PC-3 (cell line): ENCODE data around the gene MOGAT3.

ENCODE experiments used
- EZH2 ChIP-seq: fragments of 300-600 bp; sonication (generic); IDR thresholded peaks from one replicate; pipeline ENCODE4 v1.6.1; 2017; ENCODE audit warnings: antibody characterized with exemption, mild to moderate bottlenecking, low read length; ENCODE audit not compliant: unreplicated experiment
- EZH2phosphoT487 ChIP-seq: fragments of 300-600 bp; sonication (generic); IDR thresholded peaks from 2 replicates; pipeline ENCODE4 v1.6.1; 2018; ENCODE audit warnings: mild to moderate bottlenecking, antibody characterized with exemption, low read length, borderline replicate concordance
- TF ChIP-seq, protein P1 (sequence below): fragments of 300-600 bp; sonication (generic); conservative IDR thresholded peaks from 2 replicates; pipeline ENCODE4 v1.5.1; 2017; ENCODE audit warnings: antibody characterized with exemption, low read depth, mild to moderate bottlenecking, low read length

DNA sequence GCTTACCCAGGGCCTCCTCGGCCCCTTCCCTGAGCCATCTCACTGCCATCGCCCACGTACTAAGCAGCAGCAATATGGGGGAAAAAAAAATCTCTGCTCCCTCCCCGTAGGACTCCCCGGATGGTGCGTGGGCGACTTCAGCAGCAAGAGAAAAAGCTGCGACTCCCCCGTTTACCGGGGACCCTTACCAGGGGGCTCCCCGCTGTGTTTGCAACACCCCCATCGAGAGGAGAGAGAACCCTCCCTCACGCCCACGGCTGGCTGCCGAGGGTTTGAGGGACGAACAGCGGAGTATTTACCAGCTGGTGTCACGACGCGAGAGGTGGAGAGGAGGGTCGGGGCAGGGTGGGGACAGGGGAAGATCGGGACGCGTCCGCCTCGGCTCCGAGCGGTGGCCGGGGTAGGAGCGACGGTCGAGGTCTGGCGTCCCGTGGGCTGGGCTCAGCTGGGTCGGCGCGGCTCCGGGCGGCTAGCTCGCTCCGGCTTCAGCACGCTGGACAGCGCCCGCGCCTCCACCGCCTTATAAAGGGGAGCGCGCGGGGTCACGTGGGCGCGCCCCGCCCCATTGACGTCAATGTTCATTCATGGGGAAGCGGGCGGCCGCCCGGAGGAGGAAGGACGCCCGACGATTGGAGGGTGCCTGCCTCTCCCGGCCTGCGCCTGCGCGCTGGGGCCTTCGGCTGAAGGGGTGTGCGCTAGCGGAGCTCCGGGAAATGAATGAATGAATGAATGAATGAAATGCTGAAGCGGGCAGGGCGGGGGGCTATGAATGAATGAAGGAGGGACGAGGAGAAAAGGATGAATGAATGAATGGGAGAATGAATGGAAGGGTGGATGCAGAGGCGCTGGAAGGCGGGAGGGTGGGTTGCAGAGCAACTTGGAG is 35.5 kb downstream of the MOGAT3 start, which contains the start of gene VGF:
- TF ChIP-seq EZH2 (no peak), EZH2phosphoT487 (no peak)
- TF ChIP-seq, protein P1, sequence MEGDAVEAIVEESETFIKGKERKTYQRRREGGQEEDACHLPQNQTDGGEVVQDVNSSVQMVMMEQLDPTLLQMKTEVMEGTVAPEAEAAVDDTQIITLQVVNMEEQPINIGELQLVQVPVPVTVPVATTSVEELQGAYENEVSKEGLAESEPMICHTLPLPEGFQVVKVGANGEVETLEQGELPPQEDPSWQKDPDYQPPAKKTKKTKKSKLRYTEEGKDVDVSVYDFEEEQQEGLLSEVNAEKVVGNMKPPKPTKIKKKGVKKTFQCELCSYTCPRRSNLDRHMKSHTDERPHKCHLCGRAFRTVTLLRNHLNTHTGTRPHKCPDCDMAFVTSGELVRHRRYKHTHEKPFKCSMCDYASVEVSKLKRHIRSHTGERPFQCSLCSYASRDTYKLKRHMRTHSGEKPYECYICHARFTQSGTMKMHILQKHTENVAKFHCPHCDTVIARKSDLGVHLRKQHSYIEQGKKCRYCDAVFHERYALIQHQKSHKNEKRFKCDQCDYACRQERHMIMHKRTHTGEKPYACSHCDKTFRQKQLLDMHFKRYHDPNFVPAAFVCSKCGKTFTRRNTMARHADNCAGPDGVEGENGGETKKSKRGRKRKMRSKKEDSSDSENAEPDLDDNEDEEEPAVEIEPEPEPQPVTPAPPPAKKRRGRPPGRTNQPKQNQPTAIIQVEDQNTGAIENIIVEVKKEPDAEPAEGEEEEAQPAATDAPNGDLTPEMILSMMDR = no peak
